CD4-positive, alpha-beta T cell treated with Interleukin-15 for 1 hour (primary cell): Measurements from ENCODE around the gene FRAT1.
"Not testable (repeated sequence)": the region's sequence is repeated elsewhere in the genome, so short reads cannot be mapped to it uniquely, and the experiment has no call there.

Experiments
- DNase-seq: peaks from one replicate; pipeline ENCODE4 v3.0.0-alpha.2; 2020

FRAT1 gene

DNA sequence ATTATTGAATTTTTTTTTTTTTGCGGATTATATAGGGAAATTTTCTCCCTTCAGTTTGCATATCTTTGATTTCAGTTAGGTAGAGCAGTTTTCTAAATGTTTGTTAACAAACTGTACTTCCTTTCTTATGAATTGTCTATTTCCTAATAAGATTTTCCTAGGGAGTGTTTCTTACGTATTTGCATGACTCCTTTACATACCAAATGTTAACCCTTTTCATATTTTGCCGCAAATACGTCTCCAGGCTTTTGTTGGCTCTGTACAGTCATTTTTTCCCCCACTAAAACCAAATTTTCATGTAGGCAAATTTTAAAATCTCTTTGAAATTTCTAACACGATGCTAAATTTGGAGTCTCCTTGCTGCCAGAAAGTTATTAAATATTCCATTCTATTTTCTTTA lies 17.4 kb downstream of the FRAT1 start:
- DNase-seq = no peak

DNA sequence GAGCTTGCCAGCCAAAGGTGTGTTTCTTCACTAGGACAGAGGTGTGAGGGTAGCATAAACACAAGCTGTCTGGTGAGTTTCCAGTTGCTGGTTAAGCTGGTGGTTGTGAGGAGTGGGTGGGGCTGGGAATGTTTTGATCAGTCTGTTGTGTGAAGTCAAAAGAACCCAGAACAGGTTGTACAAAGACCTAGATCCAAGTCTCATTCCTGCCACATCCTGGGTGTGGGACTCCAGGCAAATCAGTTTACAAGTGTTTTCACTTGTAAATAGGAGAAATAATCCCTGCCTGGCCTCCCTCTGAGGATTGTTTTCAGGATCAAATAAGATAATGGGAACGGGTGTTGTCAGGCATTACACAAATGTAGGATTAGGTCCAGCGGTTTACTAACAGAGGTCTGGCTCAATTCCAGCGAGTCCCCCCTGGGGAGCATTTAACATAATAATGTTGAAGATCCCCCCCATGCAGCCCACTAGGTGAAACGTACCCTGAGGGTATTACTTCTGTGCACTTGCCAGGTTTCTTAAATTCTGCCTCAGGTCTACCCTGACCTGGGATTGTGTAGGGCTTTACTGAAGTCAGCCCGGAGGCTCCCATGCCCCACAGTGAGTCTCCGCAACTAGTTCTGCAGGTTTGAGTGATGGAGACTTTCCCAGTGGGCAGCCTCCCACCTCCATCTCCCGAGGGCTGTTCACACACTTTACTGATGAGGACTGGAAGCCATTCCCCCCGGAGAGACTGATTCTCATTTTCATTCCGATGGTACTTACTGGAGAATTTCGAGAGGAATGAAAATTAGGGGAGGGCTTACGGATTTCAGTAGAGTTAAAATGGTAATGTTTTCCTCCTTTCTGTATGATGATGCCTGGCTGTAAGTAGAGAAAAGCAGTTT lies 18.1 kb downstream of the FRAT1 start:
- DNase-seq = no peak

- no peak for DNase-seq
These were observed 19.0 kb downstream of the FRAT1 start for GRCh38 chr10:97338041-97338440.

DNA sequence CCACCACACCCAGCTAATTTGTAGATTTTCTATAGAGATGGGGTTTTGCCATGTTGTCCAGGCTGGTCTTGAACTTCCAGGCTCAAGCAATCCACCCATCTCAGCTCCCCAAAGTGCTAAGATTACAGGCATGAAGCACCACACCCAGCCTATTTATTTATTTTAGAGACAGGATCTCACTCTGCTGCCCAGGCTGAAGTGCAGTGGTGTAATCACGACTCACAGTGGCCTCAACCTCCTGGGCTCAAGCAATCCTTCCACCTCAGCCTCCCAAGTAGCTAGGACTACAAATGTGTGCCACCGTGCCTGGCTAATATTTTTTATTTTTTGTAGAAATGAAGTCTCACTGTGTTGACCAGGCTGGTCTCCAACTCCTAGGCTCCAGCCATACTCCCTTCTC lies 22.3 kb downstream of the FRAT1 start:
- no peak for DNase-seq

DNA sequence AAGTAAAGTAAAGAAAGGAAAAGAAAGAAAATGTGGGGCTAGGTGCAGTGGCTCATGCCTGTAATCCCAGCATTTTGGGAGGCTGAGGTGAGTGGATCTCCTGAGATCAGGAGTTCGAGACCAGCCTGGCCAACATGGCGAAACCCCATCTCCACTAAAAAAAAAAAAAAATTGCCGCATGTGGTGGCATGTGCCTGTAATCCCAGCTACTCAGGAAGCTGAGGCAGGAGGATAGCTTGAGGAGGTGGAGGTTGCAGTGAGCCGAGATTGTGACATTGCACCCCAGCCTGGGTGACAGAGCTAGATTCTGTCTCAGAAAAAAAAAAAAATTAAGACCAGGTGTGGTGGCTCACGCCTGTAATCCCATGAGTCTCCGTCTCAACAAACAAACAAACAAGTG lies 24.6 kb downstream of the FRAT1 start:
- DNase-seq = not testable (repeated sequence)

DNA sequence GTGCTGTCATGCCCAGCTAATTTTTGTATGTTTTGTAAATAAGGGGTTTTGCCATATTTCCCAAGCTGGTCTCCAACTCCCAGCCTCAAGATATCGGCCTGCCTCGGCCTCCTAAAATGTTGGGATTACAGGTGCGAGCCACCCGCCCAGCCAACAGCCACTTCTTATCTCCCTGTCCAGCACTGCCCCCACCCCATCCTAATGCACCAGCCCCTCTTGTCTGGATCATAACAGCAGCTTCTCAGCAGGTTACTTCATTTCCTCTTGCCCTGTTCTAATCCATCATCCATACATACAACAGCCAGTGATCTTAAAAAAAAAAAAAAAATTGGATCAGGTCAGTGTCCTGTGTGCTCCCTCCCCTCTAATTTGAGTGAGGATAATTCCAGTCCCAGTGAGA lies 28.2 kb downstream of the FRAT1 start:
- no peak for DNase-seq

DNA sequence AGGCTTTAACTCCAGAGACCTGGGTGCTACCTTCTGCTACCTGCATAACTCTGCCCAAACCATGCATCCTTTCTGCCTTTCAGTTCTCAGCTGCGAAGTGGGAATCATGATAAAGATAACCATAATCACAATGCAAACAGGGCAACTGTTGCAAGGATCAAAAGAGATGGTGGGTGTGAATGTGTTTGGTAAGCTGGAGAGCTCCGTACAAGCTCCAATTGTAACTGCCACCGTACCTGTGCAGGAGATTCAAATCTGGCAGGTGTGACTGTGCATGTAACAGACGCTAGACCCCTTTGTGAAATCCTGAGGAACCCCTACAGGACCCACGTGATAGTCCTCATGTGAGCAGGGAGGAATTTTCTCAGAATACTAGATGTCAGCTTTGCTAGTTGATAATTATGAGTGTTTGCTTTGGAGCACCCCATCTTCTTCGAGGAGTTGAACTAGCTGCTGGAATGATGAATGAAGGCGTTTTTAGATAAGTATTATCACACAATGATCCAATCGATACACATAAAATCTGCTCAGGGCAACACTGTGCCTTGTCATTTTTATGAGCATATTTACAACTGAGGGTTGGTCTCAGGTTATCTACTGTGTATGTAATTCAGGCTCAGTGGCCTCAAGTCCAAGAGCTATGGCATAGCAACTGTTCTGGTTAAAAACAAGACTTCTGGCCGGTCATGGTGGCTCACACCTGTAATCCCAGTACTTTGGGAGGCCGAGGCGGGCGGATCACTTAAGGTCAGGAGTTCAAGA lies 30.9 kb downstream of the FRAT1 start:
- no peak for DNase-seq

- peak; percentile 73 for DNase-seq
These were observed 34.9 kb downstream of the FRAT1 start for GRCh38 chr10:97353945-97354344.

DNA sequence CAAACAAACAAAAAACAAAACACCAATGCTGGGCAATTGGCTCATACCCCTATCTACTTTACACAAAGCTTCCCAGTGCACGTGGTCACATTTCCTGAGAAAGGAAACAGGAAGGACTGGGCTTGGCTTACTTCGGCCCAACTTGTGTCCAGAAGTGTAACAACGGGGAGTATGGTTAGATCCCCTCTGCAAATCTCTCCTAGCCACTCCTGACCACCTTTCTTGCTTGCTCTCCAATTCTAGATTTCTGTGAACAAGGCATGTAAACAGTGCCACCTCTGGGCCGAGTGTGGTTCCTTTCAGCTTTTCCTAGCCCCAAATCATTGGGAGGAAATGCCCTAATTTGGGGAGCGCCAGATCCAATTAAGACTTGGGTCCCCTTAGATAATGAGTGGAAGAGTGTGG lies 36.5 kb downstream of the FRAT1 start:
- peak; percentile 14 for DNase-seq

DNA sequence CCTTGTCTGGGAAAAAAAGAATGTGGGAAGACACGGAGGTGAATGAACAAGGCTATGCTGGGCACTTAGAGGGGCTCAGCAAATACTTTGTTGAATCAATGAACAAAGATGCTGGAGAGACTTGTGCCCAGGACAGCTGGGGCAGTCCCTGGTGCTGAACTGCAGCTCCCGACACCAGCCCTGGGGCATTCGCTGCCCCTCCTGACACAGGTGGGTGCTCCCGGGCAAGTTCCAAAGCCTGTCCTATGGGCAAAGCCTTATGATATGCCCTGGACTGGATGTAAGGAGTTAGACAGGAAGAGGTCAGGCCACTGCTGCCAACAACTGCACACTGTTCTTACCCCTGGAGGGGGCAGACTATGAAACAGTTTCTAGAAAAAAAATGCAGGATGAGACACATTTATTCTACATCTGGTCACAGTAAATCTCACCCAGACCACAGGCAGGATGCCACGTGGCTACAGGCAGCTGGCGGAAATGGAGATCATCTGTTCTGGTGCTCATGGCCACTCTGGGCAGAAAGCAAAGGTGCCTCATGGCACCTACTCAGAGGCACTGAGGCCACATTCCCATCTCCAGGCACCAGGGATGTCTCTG lies 37.3 kb downstream of the FRAT1 start:
- DNase-seq = no peak

DNA sequence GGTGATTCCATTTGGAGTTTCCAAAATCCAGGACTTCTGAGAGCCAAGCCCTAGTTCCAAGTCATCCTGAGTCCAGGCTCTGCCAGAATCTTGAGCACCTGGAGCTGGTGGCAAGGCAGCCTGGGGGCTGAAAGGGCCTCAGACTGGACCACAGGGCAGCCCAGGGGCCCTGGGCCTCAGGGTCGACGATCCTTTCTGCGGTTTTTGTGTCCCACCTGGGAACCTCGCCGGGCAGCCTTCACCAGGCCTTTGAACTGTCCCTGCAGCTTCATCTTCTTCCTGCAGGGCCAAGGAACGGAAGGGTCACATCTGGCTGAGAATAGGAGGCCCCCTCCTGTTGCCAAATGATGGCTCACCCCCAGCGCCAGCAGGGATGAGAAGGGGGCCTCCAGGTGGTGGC lies 37.8 kb downstream of the FRAT1 start:
- DNase-seq = no peak

GRCh38 chr10:97358349-97358748 lies 39.3 kb downstream of the FRAT1 start:
- DNase-seq = no peak

GRCh38 chr10:97358781-97359180 lies 39.7 kb downstream of the FRAT1 start:
- no peak for DNase-seq

DNA sequence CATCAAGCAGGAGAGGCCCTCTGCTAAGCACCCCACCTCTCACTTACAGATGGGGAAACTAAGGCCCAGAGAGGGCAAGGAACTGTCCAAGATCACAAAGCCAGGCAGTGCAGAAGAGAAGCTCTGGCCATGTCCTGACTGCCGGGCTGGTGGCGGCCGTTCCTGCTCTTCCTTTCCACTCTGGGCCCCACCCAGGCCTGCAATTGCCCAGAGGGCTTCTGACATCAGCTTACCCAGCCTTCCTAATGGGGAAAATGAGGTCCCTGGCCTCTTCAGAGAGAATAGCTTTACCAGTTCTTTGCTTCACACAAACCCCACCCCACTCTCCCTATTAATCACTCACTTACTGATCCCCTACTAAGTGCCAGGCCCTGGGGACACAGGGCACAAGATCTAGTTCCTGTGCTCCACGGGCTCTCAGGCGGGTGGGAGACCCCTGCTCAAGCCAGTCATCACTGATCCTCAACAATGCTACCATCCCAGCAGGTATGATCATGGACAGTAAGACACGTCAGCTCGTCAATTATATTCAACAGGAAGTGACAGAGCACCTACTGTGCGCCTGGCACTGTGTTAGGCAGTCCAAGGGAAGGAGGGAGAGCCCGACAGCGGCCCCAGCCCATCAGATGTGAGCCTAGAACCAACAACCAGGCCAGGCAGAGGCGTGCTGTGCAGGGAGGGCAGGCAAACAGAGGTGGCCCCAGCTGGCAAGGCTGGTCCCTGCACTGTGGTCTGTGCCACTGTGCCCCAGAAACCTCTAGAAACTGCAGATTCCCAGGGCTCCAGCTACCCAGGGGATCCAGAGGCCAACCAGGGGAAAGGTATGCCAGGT lies 41.9 kb downstream of the FRAT1 start:
- no peak for DNase-seq

DNA sequence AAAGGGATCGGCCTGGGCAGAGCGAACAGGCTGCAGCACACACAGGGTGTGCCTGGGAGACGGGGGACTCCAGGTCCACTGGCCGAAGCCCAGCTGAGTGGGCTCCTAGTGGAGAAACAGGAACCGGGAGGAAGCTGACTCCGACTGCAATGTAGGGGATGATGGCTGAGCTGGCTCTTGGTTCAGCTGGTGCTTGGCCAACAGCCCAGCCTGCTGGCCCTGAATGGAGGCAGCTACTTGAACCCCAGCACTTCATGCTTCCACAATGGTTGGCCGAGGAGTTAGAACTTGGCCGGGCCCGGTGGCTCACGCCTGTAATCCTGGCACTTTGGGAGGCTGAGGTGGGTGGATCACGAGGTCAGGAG lies 42.4 kb downstream of the FRAT1 start:
- no peak for DNase-seq

DNA sequence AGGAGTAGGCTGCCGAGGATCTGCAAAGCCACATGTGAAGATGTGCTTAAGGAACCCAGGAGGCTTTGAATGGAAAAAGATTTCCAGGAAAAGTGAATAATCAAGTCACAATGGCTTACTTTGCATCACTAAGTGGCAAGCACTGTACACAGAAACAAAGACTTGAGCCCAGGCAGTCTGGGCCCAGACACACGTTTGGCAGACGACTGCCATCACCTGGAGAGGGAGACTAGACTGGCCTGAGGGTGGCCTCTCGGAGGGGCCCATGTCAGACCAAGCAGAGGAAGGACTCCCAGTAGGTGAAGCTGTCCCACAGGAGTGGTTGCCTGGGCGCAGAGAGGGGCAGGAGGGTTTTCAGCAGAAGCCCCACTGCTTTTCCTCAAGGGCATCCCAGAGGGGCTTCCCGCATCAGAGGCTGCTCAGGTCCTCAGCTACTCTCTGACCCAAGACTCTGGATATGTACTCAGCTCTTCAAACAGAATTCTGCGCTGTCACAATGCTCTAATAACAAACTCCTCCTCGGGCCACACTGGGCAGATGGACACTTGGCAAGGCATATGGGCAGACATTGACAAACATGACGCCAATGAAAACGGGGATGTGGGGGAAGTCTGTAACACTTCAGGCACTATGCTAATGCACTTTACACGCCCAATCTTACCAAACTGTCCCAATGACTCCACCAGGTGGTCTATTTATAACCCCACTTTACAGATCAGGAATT lies 43.4 kb downstream of the FRAT1 start:
- no peak for DNase-seq

GRCh38 chr10:97363071-97363470 lies 44.0 kb downstream of the FRAT1 start:
- no peak for DNase-seq

GRCh38 chr10:97365761-97366351 lies 46.8 kb downstream of the FRAT1 start:
- DNase-seq = no peak

DNA sequence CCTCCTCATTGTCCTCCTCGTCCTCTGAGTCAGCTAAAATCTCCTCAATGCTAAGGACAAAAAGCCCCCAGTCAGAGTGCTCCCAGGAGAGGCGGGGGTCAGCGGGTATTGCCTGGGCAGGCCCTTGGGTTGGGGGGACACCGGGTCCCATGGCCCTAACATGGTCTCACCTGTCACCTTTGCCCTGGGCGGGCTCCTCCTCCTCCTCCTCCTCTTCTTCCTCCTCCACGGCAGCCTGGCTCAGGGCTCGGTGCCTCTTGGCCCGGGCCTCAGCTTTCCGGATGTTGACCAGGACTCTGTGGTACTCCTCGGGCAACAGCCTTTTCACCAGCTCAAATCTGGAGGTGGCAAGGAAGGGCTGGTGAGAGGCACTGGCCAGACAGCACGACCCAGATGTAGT lies 47.5 kb downstream of the FRAT1 start:
- DNase-seq = no peak

DNA sequence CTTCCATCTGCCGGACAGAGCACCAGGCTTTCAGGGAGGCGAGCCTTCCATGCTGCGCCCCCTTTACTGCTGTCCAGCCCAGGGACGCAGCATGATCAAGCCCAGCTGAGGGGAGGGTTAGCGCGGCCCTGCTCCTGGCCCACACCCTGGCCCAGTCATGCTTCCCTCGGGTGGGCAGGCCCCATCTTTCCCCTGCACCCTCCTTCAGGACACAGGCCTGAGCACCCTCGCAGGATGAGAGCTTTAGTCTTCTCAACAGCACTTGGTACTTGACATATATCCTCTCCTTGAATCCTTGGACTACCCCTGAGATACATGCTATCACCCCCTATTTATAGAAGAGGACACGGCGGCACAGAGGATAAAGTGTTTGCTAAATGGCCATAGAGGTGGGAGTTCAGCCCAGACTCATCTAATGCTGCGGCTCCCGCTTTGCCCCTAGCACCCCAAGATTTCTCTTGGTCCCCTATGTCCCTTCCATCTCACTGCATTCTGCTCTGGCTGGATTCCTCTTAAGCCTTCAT lies 48.1 kb downstream of the FRAT1 start:
- no peak for DNase-seq
